HG02870 (cell line): ENCODE measurements around the gene PRSS22.

Source experiments
- ATAC-seq: cut with Tn5 transposase; IDR thresholded peaks from one replicate; pipeline ENCODE4 v1.9.1; 2021; ENCODE audit warnings: mild to moderate bottlenecking, moderate library complexity; ENCODE audit not compliant: unreplicated experiment

The PRSS22 gene

GRCh38 chr16:2829501-2830354 lies 28.2 kb downstream of the PRSS22 start, which contains the start of gene ZG16B:
TSS of gene ZG16B (plus strand) at chr16:2830303. CDS start at chr16:2830442, 139 bp downstream.
- no peak for ATAC-seq

- ATAC-seq = no peak
Measured at GRCh38 chr16:2828876-2829430, 29.0 kb downstream of the PRSS22 start.

GRCh38 chr16:2828521-2828840 lies 29.5 kb downstream of the PRSS22 start:
- no peak for ATAC-seq

- no peak for ATAC-seq
Measured at GRCh38 chr16:2827831-2828520, 30.0 kb downstream of the PRSS22 start.

GRCh38 chr16:2827374-2827791 lies 30.6 kb downstream of the PRSS22 start:
- ATAC-seq = no peak

- ATAC-seq = no peak
Measured at GRCh38 chr16:2826591-2827373, 31.2 kb downstream of the PRSS22 start.

- no peak for ATAC-seq
Measured at GRCh38 chr16:2825906-2826305, 32.1 kb downstream of the PRSS22 start.

- ATAC-seq = no peak
Measured at GRCh38 chr16:2825049-2825742, 32.8 kb downstream of the PRSS22 start.

GRCh38 chr16:2824626-2825025 lies 33.3 kb downstream of the PRSS22 start:
- no peak for ATAC-seq

GRCh38 chr16:2822496-2822895 lies 35.5 kb downstream of the PRSS22 start:
- no peak for ATAC-seq

- no peak for ATAC-seq
Measured at GRCh38 chr16:2822158-2822495, 35.8 kb downstream of the PRSS22 start.

GRCh38 chr16:2821487-2822157 lies 36.3 kb downstream of the PRSS22 start:
- ATAC-seq = no peak

GRCh38 chr16:2820836-2821486 lies 37.0 kb downstream of the PRSS22 start:
- ATAC-seq = no peak

GRCh38 chr16:2819939-2820835 lies 37.8 kb downstream of the PRSS22 start:
- no peak for ATAC-seq

- no peak for ATAC-seq
Measured at GRCh38 chr16:2819179-2819938, 38.6 kb downstream of the PRSS22 start.

- ATAC-seq = no peak
Measured at GRCh38 chr16:2818272-2818876, 39.6 kb downstream of the PRSS22 start.
